MM.1S (cell line): ENCODE data around the gene MAPK12.

Experiments used
- DNase-seq: peaks from one replicate; pipeline ENCODE4 v3.0.0-alpha.2; 2015
- H2AFZ ChIP-seq: fragments of 300-600 bp; sonication (generic); 2 replicates; pipeline ENCODE4 v1.6.0; 2016; ENCODE audit warnings: antibody characterized with exemption, low read length
- H3F3A ChIP-seq: fragments of 300-600 bp; sonication (generic); 2 replicates; pipeline ENCODE4 v1.6.1; 2016; ENCODE audit warnings: mild to moderate bottlenecking, antibody characterized with exemption, low read length, moderate library complexity, mixed read lengths; ENCODE audit not compliant: insufficient read depth
- H3K27ac ChIP-seq: fragments of 300-600 bp; sonication (generic); 2 replicates; pipeline ENCODE4 v1.5.1; 2016; ENCODE audit warnings: mild to moderate bottlenecking, low read length
- H3K27me3 ChIP-seq: fragments of 300-600 bp; sonication (generic); replicated peaks from 2 replicates; pipeline ENCODE4 v1.6.0; 2016; ENCODE audit warnings: low read length; ENCODE audit not compliant: insufficient read depth
- H3K36me3 ChIP-seq: fragments of 300-600 bp; sonication (generic); replicated peaks from 2 replicates; pipeline ENCODE4 v1.6.1; 2016; ENCODE audit warnings: mild to moderate bottlenecking, low read length, mixed read lengths; ENCODE audit not compliant: insufficient read depth
- H3K4me1 ChIP-seq: fragments of 300-600 bp; sonication (generic); 2 replicates; pipeline ENCODE4 v1.6.1; 2016; ENCODE audit warnings: low read length, mixed read lengths
- H3K4me2 ChIP-seq: fragments of 300-600 bp; sonication (generic); 2 replicates; pipeline ENCODE4 v1.6.0; 2016; ENCODE audit warnings: low read depth, low read length
- H3K4me3 ChIP-seq: fragments of 300-600 bp; sonication (generic); 2 replicates; pipeline ENCODE4 v1.5.1; 2016; ENCODE audit warnings: low read length, mixed read lengths
- H3K79me2 ChIP-seq: fragments of 300-600 bp; sonication (generic); 2 replicates; pipeline ENCODE4 v1.6.1; 2016; ENCODE audit warnings: mixed run types, low read length, mixed read lengths
- H3K9ac ChIP-seq: fragments of 300-600 bp; sonication (generic); 2 replicates; pipeline ENCODE4 v1.6.1; 2016; ENCODE audit warnings: low read length, mixed read lengths
- H3K9me2 ChIP-seq: fragments of 300-600 bp; sonication (generic); replicated peaks from 2 replicates; pipeline ENCODE4 v1.6.1; 2016; ENCODE audit warnings: mild to moderate bottlenecking, low read length, mixed read lengths; ENCODE audit not compliant: insufficient read depth
- H3K9me3 ChIP-seq: fragments of 300-600 bp; sonication (generic); replicated peaks from 2 replicates; pipeline ENCODE4 v1.6.1; 2016; ENCODE audit warnings: mild to moderate bottlenecking, low read length, mixed read lengths; ENCODE audit not compliant: insufficient read depth
- H4K20me1 ChIP-seq: fragments of 300-600 bp; sonication (generic); 2 replicates; pipeline ENCODE4 v1.6.1; 2016; ENCODE audit warnings: mild to moderate bottlenecking, low read length, moderate library complexity, mixed read lengths; ENCODE audit not compliant: insufficient read depth
- CTCF ChIP-seq: fragments of 300-600 bp; sonication (generic); IDR thresholded peaks from 2 replicates; pipeline ENCODE4 v1.5.1; 2016; ENCODE audit warnings: antibody characterized with exemption, low read length, mixed read lengths
- EZH2 ChIP-seq: fragments of 300-600 bp; sonication (generic); optimal IDR thresholded peaks from 2 replicates; pipeline ENCODE3; 2017; ENCODE audit warnings: low read depth, mild to moderate bottlenecking, antibody characterized with exemption, low read length, mixed read lengths
- EZH2phosphoT487 ChIP-seq: fragments of 300-600 bp; sonication (generic); IDR thresholded peaks from 2 replicates; pipeline ENCODE4 v1.6.1; 2018; ENCODE audit warnings: antibody characterized with exemption, low read length

MAPK12 gene

GRCh38 chr22:50249341-50250248 is 11.9 kb downstream of the MAPK12 start:
- H3K4me1 ChIP-seq: peaks cover 36% of the 10 kb centered on the region
- no peak overlapping the region for H2AFZ ChIP-seq
- H3K27ac ChIP-seq: no peak overlapping the region
- H3K79me2 ChIP-seq: peaks cover 41% of the 10 kb centered on the region
- peaks cover 36% of the 10 kb centered on the region for H3F3A ChIP-seq
- H3K27me3 ChIP-seq: no peaks in the 10 kb centered on the region
- TF ChIP-seq EZH2phosphoT487: no peak
- no peak for TF ChIP-seq CTCF
- TF ChIP-seq EZH2: no peak
- no peaks in the 10 kb centered on the region for H3K9me2 ChIP-seq
- H3K4me3 ChIP-seq: peak overlapping the region; percentile 88
- H3K9ac ChIP-seq: 0 out of 2 replicates have a peak overlapping the region, but pooled peaks have one; percentile 92
- no peaks in the 10 kb centered on the region for H3K9me3 ChIP-seq
- H3K36me3 ChIP-seq: no peaks in the 10 kb centered on the region
- H3K4me2 ChIP-seq: peak overlapping the region; percentile 93
- no peak for DNase-seq
- no peaks in the 10 kb centered on the region for H4K20me1 ChIP-seq

GRCh38 chr22:50248196-50249081 is 13.0 kb downstream of the MAPK12 start:
- Histone ChIP-seq H2AFZ (no peak overlapping the region), H3K27me3 (no peaks in the 10 kb centered on the region), H3K9me3 (no peaks in the 10 kb centered on the region), H3K9me2 (no peaks in the 10 kb centered on the region), H4K20me1 (no peaks in the 10 kb centered on the region), H3K4me1 (peaks cover 36% of the 10 kb centered on the region), H3K4me3 (no peak overlapping the region), H3K27ac (peak overlapping the region; percentile 69; the same call in 1 of the 2 replicates), H3K9ac (peak overlapping the region; percentile 34), H3F3A (peaks cover 46% of the 10 kb centered on the region), H3K79me2 (peaks cover 53% of the 10 kb centered on the region), H3K36me3 (no peaks in the 10 kb centered on the region), H3K4me2 (peak overlapping the region; percentile 28; the same call in 1 of the 2 replicates)
- TF ChIP-seq CTCF (no peak), EZH2phosphoT487 (no peak), EZH2 (no peak)
- DNase-seq: no peak

GRCh38 chr22:50247748-50248147 is 13.7 kb downstream of the MAPK12 start:
- Histone ChIP-seq H3F3A (peaks cover 46% of the 10 kb centered on the region), H3K4me2 (peak overlapping the region; percentile 40; the same call in 1 of the 2 replicates), H3K36me3 (no peaks in the 10 kb centered on the region), H3K4me1 (peaks cover 36% of the 10 kb centered on the region), H3K9ac (peak overlapping the region; percentile 34; the same call in 1 of the 2 replicates), H4K20me1 (no peaks in the 10 kb centered on the region), H3K27ac (peak overlapping the region; percentile 69; the same call in 1 of the 2 replicates), H3K9me3 (no peaks in the 10 kb centered on the region), H3K79me2 (peaks cover 60% of the 10 kb centered on the region), H3K27me3 (no peaks in the 10 kb centered on the region), H2AFZ (no peak overlapping the region), H3K9me2 (no peaks in the 10 kb centered on the region), H3K4me3 (no peak overlapping the region)
- TF ChIP-seq EZH2 (no peak), EZH2phosphoT487 (no peak), CTCF (no peak)
- DNase-seq: peak; percentile 91
